BJ (cell line): ENCODE data around the gene TAS2R7. TPM values are rescaled to one million over a fixed set of nuclear protein-coding genes. Genes with fewer than 3 reads are reported as not detected.

Source experiments
- polyA plus RNA-seq: library from polyadenylated mRNA; depleted of rRNA; stranded (reverse); fragments of >200 nt; gene quantifications from 2 replicates; pipeline ENCODE4 v1.2.3, GENCODE V29; 2011; rRNA removed
- small RNA-seq: library from RNA; depleted of rRNA; stranded (forward); fragments of <200 nt; gene quantifications from one replicate; pipeline ENCODE3, GENCODE V24; 2012; ENCODE audit warnings: low replicate concordance, low read depth; ENCODE audit not compliant: insufficient read length

Gene TAS2R7
- polyA plus RNA-seq, 1 experiment, result not detected

Small RNAs within 50 kb of the gene (small RNA-seq; reads per million reads assigned to genes)
- gene PRR4, result not detected

Other genes with a start within 250 kb of the TAS2R7 start
- gene MAGOHB, start 189.0 kb downstream of the TAS2R7 start, polyA plus RNA-seq, result 10.0 and 24.6 TPM in 2 replicates
- gene STYK1, start 128.6 kb downstream of the TAS2R7 start, polyA plus RNA-seq, result 0.74 and 0.92 TPM in 2 replicates
- 81.4 and 142 TPM in 2 replicates for gene YBX3, start 79.3 kb downstream of the TAS2R7 start, polyA plus RNA-seq
- not detected in 2 replicates for gene TAS2R8, start 4.7 kb upstream of the TAS2R7 start, polyA plus RNA-seq
- gene TAS2R9, start 7.5 kb upstream of the TAS2R7 start, polyA plus RNA-seq, result not detected in 2 replicates
- 0.07 and 0.17 TPM in 2 replicates for gene TAS2R10, start 23.7 kb upstream of the TAS2R7 start, polyA plus RNA-seq
- gene PRR4, start 46.8 kb upstream of the TAS2R7 start, polyA plus RNA-seq, result 2.6 and 4.2 TPM in 2 replicates
- 3.0 and 3.4 TPM in 2 replicates for gene PRH1, start 81.6 kb upstream of the TAS2R7 start, polyA plus RNA-seq
- gene TAS2R13, start 106.9 kb upstream of the TAS2R7 start, polyA plus RNA-seq, result 0.10 TPM in 1 of 2 replicates, not detected in the other
- gene PRH2, start 126.6 kb upstream of the TAS2R7 start, polyA plus RNA-seq, result 0.18 TPM in 1 of 2 replicates, not detected in the other
- 0.56 and 1.3 TPM in 2 replicates for gene TAS2R14, start 136.6 kb upstream of the TAS2R7 start, polyA plus RNA-seq
- gene TAS2R50, start 184.3 kb upstream of the TAS2R7 start, polyA plus RNA-seq, result 0.12 TPM in 1 of 2 replicates, not detected in the other
- gene TAS2R20, start 195.7 kb upstream of the TAS2R7 start, polyA plus RNA-seq, result 0.29 and 0.64 TPM in 2 replicates
- gene TAS2R19, start 220.0 kb upstream of the TAS2R7 start, polyA plus RNA-seq, result 0.33 and 0.48 TPM in 2 replicates
- 0.29 and 0.55 TPM in 2 replicates for gene TAS2R31, start 228.8 kb upstream of the TAS2R7 start, polyA plus RNA-seq